ACC112 (cell line): ENCODE data around the gene GCN1.

Experiments used
- H2AFZ ChIP-seq: fragments of 200-600 bp; sonication (generic); one replicate; pipeline ENCODE4 v1.6.0; 2017; ENCODE audit warnings: antibody characterized with exemption, low read length; ENCODE audit not compliant: unreplicated experiment
- H3K27ac ChIP-seq: fragments of 200-600 bp; sonication (generic); 2 replicates; pipeline ENCODE4 v1.5.1; 2014; ENCODE audit warnings: low read depth, mild to moderate bottlenecking, antibody characterized with exemption, low read length, moderate library complexity
- H3K27me3 ChIP-seq: fragments of 200-600 bp; sonication (generic); 2 replicates; pipeline ENCODE4 v1.6.1; 2014; ENCODE audit warnings: mild to moderate bottlenecking, antibody characterized with exemption, low read length, moderate library complexity, mixed read lengths; ENCODE audit not compliant: insufficient read depth
- H3K36me3 ChIP-seq: fragments of 200-600 bp; sonication (generic); 2 replicates; pipeline ENCODE4 v1.6.1; 2016; ENCODE audit warnings: mild to moderate bottlenecking, antibody characterized with exemption, low read length, moderate library complexity, mixed read lengths; ENCODE audit not compliant: insufficient read depth
- H3K4me1 ChIP-seq: fragments of 200-600 bp; sonication (generic); one replicate; pipeline ENCODE4 v1.6.1; 2016; ENCODE audit warnings: low read length, mixed read lengths; ENCODE audit not compliant: insufficient read depth, unreplicated experiment, control insufficient read depth
- H3K4me3 ChIP-seq: fragments of 200-600 bp; sonication (generic); 2 replicates; pipeline ENCODE4 v1.5.1; 2014; ENCODE audit warnings: mild to moderate bottlenecking, low read depth, low read length
- H3K79me2 ChIP-seq: fragments of 200-600 bp; sonication (generic); one replicate; pipeline ENCODE4 v1.6.0; 2016; ENCODE audit warnings: low read length; ENCODE audit not compliant: control insufficient read depth, unreplicated experiment, insufficient read depth

The GCN1 gene, protein sequence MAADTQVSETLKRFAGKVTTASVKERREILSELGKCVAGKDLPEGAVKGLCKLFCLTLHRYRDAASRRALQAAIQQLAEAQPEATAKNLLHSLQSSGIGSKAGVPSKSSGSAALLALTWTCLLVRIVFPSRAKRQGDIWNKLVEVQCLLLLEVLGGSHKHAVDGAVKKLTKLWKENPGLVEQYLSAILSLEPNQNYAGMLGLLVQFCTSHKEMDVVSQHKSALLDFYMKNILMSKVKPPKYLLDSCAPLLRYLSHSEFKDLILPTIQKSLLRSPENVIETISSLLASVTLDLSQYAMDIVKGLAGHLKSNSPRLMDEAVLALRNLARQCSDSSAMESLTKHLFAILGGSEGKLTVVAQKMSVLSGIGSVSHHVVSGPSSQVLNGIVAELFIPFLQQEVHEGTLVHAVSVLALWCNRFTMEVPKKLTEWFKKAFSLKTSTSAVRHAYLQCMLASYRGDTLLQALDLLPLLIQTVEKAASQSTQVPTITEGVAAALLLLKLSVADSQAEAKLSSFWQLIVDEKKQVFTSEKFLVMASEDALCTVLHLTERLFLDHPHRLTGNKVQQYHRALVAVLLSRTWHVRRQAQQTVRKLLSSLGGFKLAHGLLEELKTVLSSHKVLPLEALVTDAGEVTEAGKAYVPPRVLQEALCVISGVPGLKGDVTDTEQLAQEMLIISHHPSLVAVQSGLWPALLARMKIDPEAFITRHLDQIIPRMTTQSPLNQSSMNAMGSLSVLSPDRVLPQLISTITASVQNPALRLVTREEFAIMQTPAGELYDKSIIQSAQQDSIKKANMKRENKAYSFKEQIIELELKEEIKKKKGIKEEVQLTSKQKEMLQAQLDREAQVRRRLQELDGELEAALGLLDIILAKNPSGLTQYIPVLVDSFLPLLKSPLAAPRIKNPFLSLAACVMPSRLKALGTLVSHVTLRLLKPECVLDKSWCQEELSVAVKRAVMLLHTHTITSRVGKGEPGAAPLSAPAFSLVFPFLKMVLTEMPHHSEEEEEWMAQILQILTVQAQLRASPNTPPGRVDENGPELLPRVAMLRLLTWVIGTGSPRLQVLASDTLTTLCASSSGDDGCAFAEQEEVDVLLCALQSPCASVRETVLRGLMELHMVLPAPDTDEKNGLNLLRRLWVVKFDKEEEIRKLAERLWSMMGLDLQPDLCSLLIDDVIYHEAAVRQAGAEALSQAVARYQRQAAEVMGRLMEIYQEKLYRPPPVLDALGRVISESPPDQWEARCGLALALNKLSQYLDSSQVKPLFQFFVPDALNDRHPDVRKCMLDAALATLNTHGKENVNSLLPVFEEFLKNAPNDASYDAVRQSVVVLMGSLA (N-terminal part only)

DNA sequence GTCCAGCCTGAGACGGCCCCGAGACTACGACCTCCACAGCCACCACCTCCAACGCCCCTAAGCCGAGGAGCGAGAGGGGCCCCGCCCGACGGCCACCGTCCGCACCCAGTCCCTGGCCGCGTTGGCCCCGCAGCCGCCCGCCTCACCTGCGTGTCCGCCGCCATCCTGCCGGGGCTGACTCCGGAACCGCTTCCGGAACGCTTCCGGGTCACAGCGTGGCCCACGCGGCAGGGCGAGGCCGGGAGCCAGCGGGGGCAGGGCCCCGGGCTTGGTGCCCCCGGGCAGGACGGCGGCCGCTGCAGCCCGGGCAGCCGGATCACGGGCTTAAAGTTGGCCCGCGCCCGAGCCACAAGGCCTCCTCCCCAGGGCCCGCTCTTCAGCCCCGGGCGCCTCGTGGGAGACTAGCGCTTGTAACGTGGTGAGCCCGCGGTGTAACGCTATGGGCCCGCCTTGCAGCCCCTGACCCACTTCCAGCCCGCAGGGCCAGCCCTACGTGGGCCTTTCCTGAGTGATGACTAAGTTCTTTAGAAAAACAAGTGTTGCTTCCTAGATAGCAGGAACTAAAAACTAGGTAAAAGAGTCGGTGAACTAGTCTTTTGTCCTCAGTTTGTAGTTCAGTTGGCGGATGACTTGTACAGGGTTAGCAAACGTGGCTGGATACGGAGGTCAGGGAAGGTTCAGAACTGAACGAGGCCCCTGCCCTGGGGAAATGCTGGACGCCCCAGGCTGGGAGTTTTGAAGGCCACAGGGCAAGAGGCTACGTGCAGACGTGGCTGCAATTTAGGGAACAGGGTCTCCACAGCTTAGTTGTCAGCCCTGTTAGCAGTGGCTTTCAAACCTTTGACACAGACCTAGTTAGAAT lies at the start of gene GCN1:
Gene GCN1 (minus strand): TSS at position 182 of the 862 bp plus-strand sequence. CDS start 18 bp downstream, at position 164.
- peak within 1 kb of the TSS; percentile 86 for H3K4me3 ChIP-seq
- peak within 1 kb of the TSS; percentile 68 for H2AFZ ChIP-seq
- no peaks in the 10 kb centered on the region for H3K27me3 ChIP-seq
- peaks cover 87% of the 10 kb centered on the region for H3K79me2 ChIP-seq
- peaks cover 46% of the 10 kb centered on the region for H3K4me1 ChIP-seq
- peaks cover 31% of the 10 kb centered on the region for H3K36me3 ChIP-seq
- H3K27ac ChIP-seq: peak within 1 kb of the TSS; percentile 91

DNA sequence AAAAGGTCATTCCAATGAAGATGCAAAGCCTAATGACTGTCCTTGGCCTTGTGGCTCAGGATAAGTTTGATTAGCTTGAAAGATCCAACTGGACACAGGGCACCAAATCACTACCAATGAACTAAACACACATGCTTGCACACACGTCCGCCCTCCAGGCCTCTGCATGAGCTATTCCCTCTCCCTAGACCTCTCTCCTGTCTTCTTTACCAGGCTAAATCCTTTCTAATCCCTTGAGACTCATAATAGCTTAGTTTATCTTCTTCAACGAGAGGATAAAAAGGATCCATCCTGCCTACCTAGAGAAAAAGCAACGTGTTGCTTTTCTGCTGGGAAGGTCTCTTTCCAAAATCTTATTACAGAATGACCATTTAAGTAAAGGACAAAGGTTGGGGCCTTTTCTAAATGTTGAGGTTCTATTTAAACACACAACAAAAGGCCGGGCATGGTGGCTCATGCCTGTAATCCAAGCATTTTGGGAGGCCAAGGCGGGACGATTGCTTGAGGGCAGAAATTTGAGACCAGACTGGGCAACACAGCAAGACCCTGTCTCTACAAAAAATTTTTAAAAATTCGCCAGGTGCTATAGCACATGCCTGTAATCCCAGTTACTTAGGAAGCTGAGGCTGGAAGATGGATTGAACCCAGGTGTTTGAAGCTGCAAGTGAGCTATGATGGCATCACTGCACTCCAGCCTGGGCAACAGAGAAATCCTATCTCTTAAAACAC lies 48.6 kb upstream of the GCN1 start:
- Histone ChIP-seq H3K27me3 (no peaks in the 10 kb centered on the region), H3K27ac (peak overlapping the region; percentile 13; the same call in 1 of the 2 replicates), H3K79me2 (peaks cover 80% of the 10 kb centered on the region), H3K4me3 (no peak overlapping the region), H3K36me3 (no peaks in the 10 kb centered on the region; the same call in 1 of the 2 replicates), H2AFZ (no peak overlapping the region), H3K4me1 (peaks cover 77% of the 10 kb centered on the region)

DNA sequence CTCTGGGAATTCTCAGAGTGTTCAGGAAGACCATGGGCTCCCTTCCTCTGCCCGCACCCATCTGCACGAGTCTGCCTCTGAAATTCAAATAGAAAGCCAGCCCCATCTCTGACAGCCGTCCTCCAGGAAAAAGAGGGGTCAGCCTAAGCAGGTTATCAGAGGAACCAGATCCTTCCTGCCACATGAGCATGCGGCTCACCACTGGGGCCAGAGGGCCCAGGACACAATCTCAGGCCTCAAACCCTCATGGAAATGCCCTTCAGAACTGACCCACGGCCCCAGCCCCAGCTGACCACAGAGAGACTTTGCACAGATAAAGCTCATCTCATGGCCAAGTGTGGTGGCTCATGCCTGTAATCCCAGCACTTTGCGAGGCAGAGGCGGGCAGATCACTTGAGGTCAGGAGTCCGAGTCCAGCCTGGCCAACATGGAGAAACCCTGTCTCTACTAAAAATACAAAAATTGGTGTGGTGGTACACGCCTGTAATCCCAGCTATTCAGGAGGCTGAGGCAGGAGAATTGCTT lies 47.8 kb upstream of the GCN1 start:
- Histone ChIP-seq H3K27me3 (no peaks in the 10 kb centered on the region), H3K79me2 (peaks cover 83% of the 10 kb centered on the region), H3K36me3 (no peaks in the 10 kb centered on the region; the same call in 1 of the 2 replicates), H2AFZ (no peak overlapping the region), H3K4me3 (no peak overlapping the region), H3K27ac (peak overlapping the region; percentile 27; the same call in 1 of the 2 replicates), H3K4me1 (peaks cover 78% of the 10 kb centered on the region)

DNA sequence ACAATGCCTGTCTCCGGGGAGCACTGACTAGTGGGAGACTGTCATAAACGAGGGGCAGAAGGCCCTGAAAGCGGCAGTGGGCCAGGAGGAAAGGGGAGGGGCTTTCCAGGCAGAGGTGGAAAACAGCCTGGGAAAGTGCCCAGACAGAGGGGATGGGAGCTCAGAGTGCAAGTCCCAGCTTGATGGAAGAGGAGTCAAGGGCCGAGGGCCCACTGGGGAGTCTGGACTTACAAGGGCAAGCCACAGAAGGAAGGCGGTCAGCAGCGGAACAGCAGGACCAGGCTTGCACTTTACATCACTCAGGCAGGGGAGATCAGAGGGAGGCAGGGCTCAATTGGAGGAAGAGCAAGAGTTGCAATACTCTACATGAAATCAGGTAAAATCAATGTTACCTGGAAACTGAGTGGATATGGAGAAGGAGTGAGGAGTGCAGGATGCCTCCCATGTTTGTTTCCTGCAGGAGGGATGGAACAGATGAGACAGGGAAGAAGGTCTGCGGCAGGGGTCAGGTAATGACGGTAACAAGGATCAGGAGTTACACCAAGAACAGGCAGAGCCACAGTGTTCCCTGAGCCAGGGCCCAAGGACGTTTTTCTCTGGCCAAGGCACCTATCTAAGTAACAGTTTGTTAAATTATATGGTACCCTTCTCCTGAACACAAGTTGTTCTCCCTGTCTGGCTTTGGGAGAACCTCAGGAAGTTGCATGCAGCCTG lies 47.2 kb upstream of the GCN1 start:
- Histone ChIP-seq H3K36me3 (no peaks in the 10 kb centered on the region; the same call in 1 of the 2 replicates), H3K4me3 (no peak overlapping the region), H3K27ac (peak overlapping the region; percentile 27; the same call in 1 of the 2 replicates), H3K79me2 (peaks cover 83% of the 10 kb centered on the region), H2AFZ (no peak overlapping the region), H3K27me3 (no peaks in the 10 kb centered on the region), H3K4me1 (peaks cover 78% of the 10 kb centered on the region)

DNA sequence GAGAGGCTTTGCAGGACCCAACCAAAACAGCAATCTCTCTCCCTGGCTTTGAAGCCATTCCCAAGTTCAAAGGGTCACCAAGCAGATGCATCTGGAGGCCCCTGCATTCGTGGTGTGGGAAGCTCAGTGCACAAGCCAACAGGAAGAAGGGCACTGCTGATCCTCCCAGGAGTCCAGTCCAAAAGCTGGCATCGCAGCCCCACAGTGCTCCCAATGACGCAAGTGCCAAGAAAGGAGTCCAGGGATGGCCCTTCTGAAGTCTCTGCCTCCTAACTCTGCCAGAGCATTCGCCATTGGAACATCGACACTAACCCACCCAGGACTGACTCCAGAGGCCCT lies 45.9 kb upstream of the GCN1 start:
- peaks cover 86% of the 10 kb centered on the region for H3K79me2 ChIP-seq
- H3K27ac ChIP-seq: peak overlapping the region; percentile 8; the same call in 1 of the 2 replicates
- H3K4me3 ChIP-seq: no peak overlapping the region
- H3K27me3 ChIP-seq: no peaks in the 10 kb centered on the region
- peaks cover 79% of the 10 kb centered on the region for H3K4me1 ChIP-seq
- H2AFZ ChIP-seq: no peak overlapping the region
- H3K36me3 ChIP-seq: no peaks in the 10 kb centered on the region; the same call in 1 of the 2 replicates

DNA sequence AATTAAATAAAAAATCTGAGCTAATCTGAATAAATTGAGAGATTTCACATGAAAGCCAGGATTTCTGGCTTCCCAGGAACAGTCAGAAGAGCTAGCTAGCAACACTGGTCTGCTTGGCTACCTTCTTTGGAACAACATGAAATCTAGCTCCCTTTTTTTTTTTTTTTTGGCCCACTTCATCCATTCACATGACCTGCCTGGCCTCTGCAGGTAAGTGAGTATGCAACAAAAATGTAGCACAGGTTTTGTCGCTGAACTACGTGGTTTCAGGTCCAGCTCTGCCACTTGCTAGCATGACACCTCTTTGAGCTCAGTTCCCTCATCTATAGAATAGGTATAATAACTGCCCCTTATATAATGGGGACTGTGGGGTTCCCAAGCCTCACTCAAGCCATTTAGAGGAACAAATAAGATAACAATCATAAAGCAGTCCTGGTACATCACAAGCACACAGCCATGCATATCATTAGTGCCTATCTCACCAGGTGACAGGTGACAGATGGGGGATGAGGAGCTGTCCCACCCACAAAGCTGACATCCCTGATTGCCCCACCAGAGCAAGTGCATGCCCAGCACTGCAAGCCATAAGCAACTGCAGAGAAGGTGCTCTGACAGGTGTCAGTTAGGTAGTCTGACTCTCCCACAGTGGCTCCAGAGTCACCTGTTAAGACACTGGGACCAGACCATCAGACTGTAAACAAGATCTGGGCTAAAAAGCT lies 45.4 kb upstream of the GCN1 start:
- H3K27ac ChIP-seq: 0 out of 2 replicates have a peak overlapping the region, but pooled peaks have one; percentile 10
- H3K4me1 ChIP-seq: peaks cover 81% of the 10 kb centered on the region
- peaks cover 86% of the 10 kb centered on the region for H3K79me2 ChIP-seq
- H3K4me3 ChIP-seq: no peak overlapping the region
- H3K36me3 ChIP-seq: no peaks in the 10 kb centered on the region; the same call in 1 of the 2 replicates
- H3K27me3 ChIP-seq: no peaks in the 10 kb centered on the region
- no peak overlapping the region for H2AFZ ChIP-seq

DNA sequence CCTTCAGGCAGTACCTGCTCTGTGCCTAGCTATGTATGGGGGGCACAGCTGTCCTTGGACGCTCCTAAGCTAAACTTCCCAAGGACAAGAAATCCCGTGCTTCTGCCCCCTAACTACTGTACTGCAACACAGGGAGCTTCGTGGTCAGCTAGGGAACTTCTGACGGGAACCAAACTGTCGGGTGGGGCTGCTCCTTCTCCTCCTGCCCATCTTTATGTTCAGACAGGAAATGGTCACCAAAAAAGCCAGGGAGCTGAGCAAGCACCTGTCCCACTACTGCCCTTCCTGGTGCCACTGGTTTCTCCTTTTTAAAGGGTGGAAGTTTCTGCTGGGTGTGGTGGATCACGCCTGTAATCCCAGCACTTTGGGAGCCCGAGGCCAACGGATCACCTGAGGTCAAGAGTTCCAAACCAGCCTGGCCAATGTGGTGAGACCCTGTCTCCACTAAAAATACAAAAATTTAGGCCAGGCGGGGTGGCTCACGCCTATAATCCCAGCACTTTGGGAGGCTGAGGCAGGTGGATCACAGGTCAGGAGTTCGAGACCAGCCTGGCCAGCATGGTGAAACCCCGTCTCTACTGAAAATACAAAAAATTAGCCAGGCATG lies 44.4 kb upstream of the GCN1 start:
- Histone ChIP-seq H3K4me1 (peaks cover 83% of the 10 kb centered on the region), H3K4me3 (no peak overlapping the region), H3K79me2 (peaks cover 86% of the 10 kb centered on the region)

DNA sequence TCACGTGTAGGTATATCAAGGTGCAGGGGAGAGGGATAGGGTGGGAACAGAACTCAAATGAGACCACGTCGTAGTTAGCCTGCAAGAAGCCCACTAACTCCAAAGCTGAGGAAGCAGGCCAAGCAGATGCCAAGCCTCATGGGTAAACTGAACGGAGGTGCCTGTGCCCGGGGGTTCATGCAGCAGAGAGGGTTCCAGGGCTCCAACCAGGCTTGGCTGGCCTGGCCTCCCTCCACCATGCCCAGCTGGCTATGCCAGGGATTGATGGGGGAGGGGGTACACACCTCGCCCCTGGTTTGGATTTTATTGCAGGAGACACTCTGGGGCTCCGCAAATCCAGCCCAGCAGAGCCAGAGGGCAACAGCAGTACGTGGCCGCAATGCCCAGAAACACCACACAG lies 43.7 kb upstream of the GCN1 start:
- Histone ChIP-seq H3K27ac (peak overlapping the region; percentile 87), H3K79me2 (peaks cover 86% of the 10 kb centered on the region)

More for the DNA sequence above, 44.4 kb upstream of the GCN1 start:
- peak overlapping the region; percentile 87 for H3K27ac ChIP-seq
- H3K27me3 ChIP-seq: no peaks in the 10 kb centered on the region
- no peaks in the 10 kb centered on the region; the same call in 1 of the 2 replicates for H3K36me3 ChIP-seq
- no peak overlapping the region for H2AFZ ChIP-seq

More for the DNA sequence above, 43.7 kb upstream of the GCN1 start:
- H2AFZ ChIP-seq: no peak overlapping the region
- H3K27me3 ChIP-seq: no peaks in the 10 kb centered on the region
- peaks cover 85% of the 10 kb centered on the region for H3K4me1 ChIP-seq
- no peaks in the 10 kb centered on the region; the same call in 1 of the 2 replicates for H3K36me3 ChIP-seq
- H3K4me3 ChIP-seq: no peak overlapping the region; the same call in 1 of the 2 replicates
